ENCODE results near the gene SOX13. TPM values are rescaled to one million over a fixed set of nuclear protein-coding genes. Genes with fewer than 3 reads are reported as not detected.
"Not testable (repeated sequence)": the region's sequence is repeated elsewhere in the genome, so short reads cannot be mapped to it uniquely, and the experiment has no call there.

The SOX13 gene
- total RNA-seq, 4 donors from 2014 or later: 15.6 to 31.1 (median 16.3) TPM

GRCh38 chr1:204044448-204044847, 28.5 kb upstream of the SOX13 start:
- ATAC-seq: no peak
- H3K4me3 ChIP-seq: no peak overlapping the region
- H3K27me3 ChIP-seq: no peaks in the 10 kb centered on the region
- TF ChIP-seq CTCF (IDR thresholded peaks at IDR 0.05 in 4 of 5, conservative IDR thresholded peaks at IDR 0.05 in 1 of 5) (no peak), POLR2A (IDR thresholded peaks at IDR 0.05) (no peak)
- no peak for DNase-seq
- in situ Hi-C loops (cut with MboI; ENCODE audit: low sequenced_read_pairs in 4 of 4): no loop called here
- H3K27ac ChIP-seq: peak overlapping the region in 3 of 4 donors; percentile 44 to 70 (median 63)
- H3K9me3 ChIP-seq: no peaks in the 10 kb centered on the region
- H3K36me3 ChIP-seq: no peaks in the 10 kb centered on the region
- intact Hi-C loops (cut with DNase I; ENCODE audit: low total_unique reads): no loop called here
- peaks cover 18 to 37% of the 10 kb centered on the region in 2 donors for H3K4me1 ChIP-seq

- Histone ChIP-seq H3K27ac (peak overlapping the region in 3 of 4 donors; percentile 44 to 70 (median 63)), H3K36me3 (no peaks in the 10 kb centered on the region), H3K27me3 (no peaks in the 10 kb centered on the region), H3K4me3 (no peak overlapping the region), H3K4me1 (peaks cover 18 to 37% of the 10 kb centered on the region in 2 donors), H3K9me3 (no peaks in the 10 kb centered on the region)
- peak; percentile 21 to 22 for ATAC-seq
- DNase-seq: no peak
- TF ChIP-seq CTCF (IDR thresholded peaks at IDR 0.05 in 4 of 5, conservative IDR thresholded peaks at IDR 0.05 in 1 of 5) (no peak), POLR2A (IDR thresholded peaks at IDR 0.05) (no peak)
- intact Hi-C loops (cut with DNase I; ENCODE audit: low total_unique reads): no loop called here
- in situ Hi-C loops (cut with MboI; ENCODE audit: low sequenced_read_pairs in 4 of 4): no loop called here
These were observed 27.5 kb upstream of the SOX13 start for GRCh38 chr1:204045430-204045829.

- H3K36me3 ChIP-seq: no peaks in the 10 kb centered on the region
- H3K9me3 ChIP-seq: no peaks in the 10 kb centered on the region
- intact Hi-C loops (cut with DNase I; ENCODE audit: low total_unique reads) (no loop called here), in situ Hi-C loops (cut with MboI; ENCODE audit: low sequenced_read_pairs in 4 of 4) (no loop called here)
- no peaks in the 10 kb centered on the region for H3K27me3 ChIP-seq
- no peak overlapping the region for H3K4me3 ChIP-seq
- TF ChIP-seq CTCF (IDR thresholded peaks at IDR 0.05 in 4 of 5, conservative IDR thresholded peaks at IDR 0.05 in 1 of 5): no peak
- TF ChIP-seq POLR2A (IDR thresholded peaks at IDR 0.05): no peak
- ATAC-seq: no peak
- peaks cover 18 to 31% of the 10 kb centered on the region in 2 donors for H3K4me1 ChIP-seq
- H3K27ac ChIP-seq: peak overlapping the region in 1 of 4 donors; percentile 48
- DNase-seq: no peak
These were observed 26.6 kb upstream of the SOX13 start for GRCh38 chr1:204046346-204046745.

GRCh38 chr1:204048796-204049195, 24.1 kb upstream of the SOX13 start:
- H3K36me3 ChIP-seq; H3K27ac ChIP-seq; H3K4me3 ChIP-seq; H3K9me3 ChIP-seq; ATAC-seq; DNase-seq; H3K27me3 ChIP-seq; intact Hi-C loops (cut with DNase I; ENCODE audit: low total_unique reads); in situ Hi-C loops (cut with MboI; ENCODE audit: low sequenced_read_pairs in 4 of 4): not testable (repeated sequence)
- H3K4me1 ChIP-seq: peaks cover 0 to 12% of the 10 kb centered on the region in 2 donors

GRCh38 chr1:204051258-204051657, 21.7 kb upstream of the SOX13 start:
- in situ Hi-C loops (cut with MboI; ENCODE audit: low sequenced_read_pairs in 4 of 4) (no loop called here), intact Hi-C loops (cut with DNase I; ENCODE audit: low total_unique reads) (no loop called here)
- Histone ChIP-seq H3K9me3 (no peaks in the 10 kb centered on the region), H3K36me3 (no peaks in the 10 kb centered on the region), H3K27me3 (no peaks in the 10 kb centered on the region), H3K4me1 (no peaks in the 10 kb centered on the region), H3K27ac (no peak overlapping the region), H3K4me3 (no peak overlapping the region)
- ATAC-seq (no peak), DNase-seq (no peak)
- TF ChIP-seq CTCF (IDR thresholded peaks at IDR 0.05 in 4 of 5, conservative IDR thresholded peaks at IDR 0.05 in 1 of 5): no peak
- no peak for TF ChIP-seq POLR2A (IDR thresholded peaks at IDR 0.05)

All from gastrocnemius medialis (tissue), 4 donors.